Prostate gland (tissue), 2 donors: ENCODE results near the gene LCE1C.

Experiments used
- POLR2A ChIP-seq: fragments of 450-650 bp; IDR thresholded peaks from one replicate; pipeline ENCODE4 v1.6.1; 2016; ENCODE audit warnings: antibody characterized with exemption, mild to moderate bottlenecking
- POLR2AphosphoS5 ChIP-seq: sonication (generic); formaldehyde crosslinking; IDR thresholded peaks from one replicate; pipeline ENCODE4 v1.6.1; 2017; ENCODE audit warnings: antibody characterized with exemption
- TF ChIP-seq, protein P1 (sequence below), 4 experiments: fragments of 200-600 bp in 2 of 4; fragments of 450-650 bp in 2 of 4; sonication (generic) in 2 of 4; IDR thresholded peaks; 1 replicate in 3 of 4; 2 replicates in 1 of 4; pipeline ENCODE4 v1.5.1; 2016 to 2019; ENCODE audit warnings: antibody characterized with exemption in 4 of 4, mild to moderate bottlenecking in 2 of 4, moderate library complexity in 2 of 4

DNA sequence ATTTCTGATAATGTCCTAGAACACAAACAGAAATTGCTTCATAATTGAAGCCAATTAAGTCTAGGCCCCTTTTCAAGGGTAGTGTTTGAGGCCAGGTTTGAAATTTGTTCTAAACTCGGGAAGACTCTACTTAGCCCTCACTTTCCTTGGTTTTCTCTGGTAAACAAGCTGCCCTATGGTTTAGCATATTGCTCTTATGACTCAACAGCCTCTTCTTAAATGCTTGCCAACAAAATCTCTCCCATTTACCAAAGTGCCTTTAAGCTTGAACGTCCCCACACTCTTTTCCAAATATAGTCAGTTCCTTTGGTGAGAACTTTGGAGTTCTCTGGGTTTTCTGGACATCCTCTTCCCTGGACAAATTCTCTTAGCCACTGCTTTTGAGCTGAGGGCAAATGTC, 30.4 kb upstream of the LCE1C start:
- TF ChIP-seq, protein P1, sequence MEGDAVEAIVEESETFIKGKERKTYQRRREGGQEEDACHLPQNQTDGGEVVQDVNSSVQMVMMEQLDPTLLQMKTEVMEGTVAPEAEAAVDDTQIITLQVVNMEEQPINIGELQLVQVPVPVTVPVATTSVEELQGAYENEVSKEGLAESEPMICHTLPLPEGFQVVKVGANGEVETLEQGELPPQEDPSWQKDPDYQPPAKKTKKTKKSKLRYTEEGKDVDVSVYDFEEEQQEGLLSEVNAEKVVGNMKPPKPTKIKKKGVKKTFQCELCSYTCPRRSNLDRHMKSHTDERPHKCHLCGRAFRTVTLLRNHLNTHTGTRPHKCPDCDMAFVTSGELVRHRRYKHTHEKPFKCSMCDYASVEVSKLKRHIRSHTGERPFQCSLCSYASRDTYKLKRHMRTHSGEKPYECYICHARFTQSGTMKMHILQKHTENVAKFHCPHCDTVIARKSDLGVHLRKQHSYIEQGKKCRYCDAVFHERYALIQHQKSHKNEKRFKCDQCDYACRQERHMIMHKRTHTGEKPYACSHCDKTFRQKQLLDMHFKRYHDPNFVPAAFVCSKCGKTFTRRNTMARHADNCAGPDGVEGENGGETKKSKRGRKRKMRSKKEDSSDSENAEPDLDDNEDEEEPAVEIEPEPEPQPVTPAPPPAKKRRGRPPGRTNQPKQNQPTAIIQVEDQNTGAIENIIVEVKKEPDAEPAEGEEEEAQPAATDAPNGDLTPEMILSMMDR (IDR thresholded peaks at IDR 0.05): no peak
- TF ChIP-seq POLR2AphosphoS5: no peak
- no peak for TF ChIP-seq POLR2A
